Measurements from ENCODE around the gene GLCCI1.
"Not testable (repeated sequence)": the region's sequence is repeated elsewhere in the genome, so short reads cannot be mapped to it uniquely, and the experiment has no call there.

The GLCCI1 gene

GRCh38 chr7:7982904-7983303 lies 14.3 kb downstream of the GLCCI1 start:
- DNase-seq (ENCODE audit: low read depth) = no peak
- no peak overlapping the region for H3K4me3 ChIP-seq (ENCODE audit: low read depth, low read length)

GRCh38 chr7:7984424-7984823 lies 15.8 kb downstream of the GLCCI1 start:
- no peak overlapping the region for H3K4me3 ChIP-seq (ENCODE audit: low read depth, low read length)
- DNase-seq (ENCODE audit: low read depth) = no peak

GRCh38 chr7:7988706-7989105 lies 20.1 kb downstream of the GLCCI1 start:
- H3K4me3 ChIP-seq (ENCODE audit: low read depth, low read length) = no peak overlapping the region
- no peak for DNase-seq (ENCODE audit: low read depth)

- no peak overlapping the region for H3K4me3 ChIP-seq (ENCODE audit: low read depth, low read length)
- no peak for DNase-seq (ENCODE audit: low read depth)
Observed at GRCh38 chr7:7989133-7989532, 20.5 kb downstream of the GLCCI1 start.

GRCh38 chr7:7989616-7990440 lies 21.2 kb downstream of the GLCCI1 start:
- no peak for DNase-seq (ENCODE audit: low read depth)
- no peak overlapping the region for H3K4me3 ChIP-seq (ENCODE audit: low read depth, low read length)

- DNase-seq (ENCODE audit: low read depth) = no peak
- H3K4me3 ChIP-seq (ENCODE audit: low read depth, low read length) = no peak overlapping the region
Observed at GRCh38 chr7:7990441-7990761, 21.8 kb downstream of the GLCCI1 start.

- H3K4me3 ChIP-seq (ENCODE audit: low read depth, low read length) = no peak overlapping the region
- DNase-seq (ENCODE audit: low read depth) = no peak
Observed at GRCh38 chr7:7992506-7992905, 23.9 kb downstream of the GLCCI1 start.

- not testable (repeated sequence) for DNase-seq (ENCODE audit: low read depth); H3K4me3 ChIP-seq (ENCODE audit: low read depth, low read length)
Observed at GRCh38 chr7:7995348-7995747, 26.8 kb downstream of the GLCCI1 start.

- H3K4me3 ChIP-seq (ENCODE audit: low read depth, low read length) = no peak overlapping the region
- no peak for DNase-seq (ENCODE audit: low read depth)
Observed at GRCh38 chr7:7996568-7996967, 28.0 kb downstream of the GLCCI1 start.

- no peak for DNase-seq (ENCODE audit: low read depth)
- H3K4me3 ChIP-seq (ENCODE audit: low read depth, low read length) = no peak overlapping the region
Observed at GRCh38 chr7:8000315-8000941, 31.8 kb downstream of the GLCCI1 start.

GRCh38 chr7:8003077-8003476 lies 34.5 kb downstream of the GLCCI1 start:
- no peak for DNase-seq (ENCODE audit: low read depth)
- no peak overlapping the region for H3K4me3 ChIP-seq (ENCODE audit: low read depth, low read length)

GRCh38 chr7:8005279-8005678 lies 36.7 kb downstream of the GLCCI1 start:
- no peak for DNase-seq (ENCODE audit: low read depth)

GRCh38 chr7:8014399-8014798 lies 45.8 kb downstream of the GLCCI1 start:
- no peak for DNase-seq (ENCODE audit: low read depth)
- no peak overlapping the region for H3K4me3 ChIP-seq (ENCODE audit: low read depth, low read length)

More at GRCh38 chr7:8005279-8005678, 36.7 kb downstream of the GLCCI1 start:
- no peak overlapping the region for H3K4me3 ChIP-seq (ENCODE audit: low read depth, low read length)

GRCh38 chr7:8015100-8015745 lies 46.6 kb downstream of the GLCCI1 start:
- DNase-seq (ENCODE audit: low read depth) = no peak
- H3K4me3 ChIP-seq (ENCODE audit: low read depth, low read length) = no peak overlapping the region

GRCh38 chr7:8015746-8016120 lies 47.1 kb downstream of the GLCCI1 start:
- no peak for DNase-seq (ENCODE audit: low read depth)

GRCh38 chr7:8017423-8017822 lies 48.8 kb downstream of the GLCCI1 start:
- no peak for DNase-seq (ENCODE audit: low read depth)
- H3K4me3 ChIP-seq (ENCODE audit: low read depth, low read length) = no peak overlapping the region

More at GRCh38 chr7:8015746-8016120, 47.1 kb downstream of the GLCCI1 start:
- no peak overlapping the region for H3K4me3 ChIP-seq (ENCODE audit: low read depth, low read length)

- no peak for DNase-seq (ENCODE audit: low read depth)
Observed at GRCh38 chr7:8018961-8019360, 50.4 kb downstream of the GLCCI1 start.

GRCh38 chr7:8022628-8023027 lies 54.0 kb downstream of the GLCCI1 start:
- no peak for DNase-seq (ENCODE audit: low read depth)
- H3K4me3 ChIP-seq (ENCODE audit: low read depth, low read length) = no peak overlapping the region

More at GRCh38 chr7:8018961-8019360, 50.4 kb downstream of the GLCCI1 start:
- H3K4me3 ChIP-seq (ENCODE audit: low read depth, low read length) = no peak overlapping the region

GRCh38 chr7:8035192-8035591 lies 66.6 kb downstream of the GLCCI1 start:
- no peak for DNase-seq (ENCODE audit: low read depth)
- H3K4me3 ChIP-seq (ENCODE audit: low read depth, low read length) = no peak overlapping the region

- H3K4me3 ChIP-seq (ENCODE audit: low read depth, low read length) = no peak overlapping the region
- DNase-seq (ENCODE audit: low read depth) = no peak
Observed at GRCh38 chr7:8035647-8036518, 67.3 kb downstream of the GLCCI1 start.
